Liver (tissue), 9 donors: ENCODE results near the gene KPNA6. TPM values are rescaled to one million over a fixed set of nuclear protein-coding genes. Genes with fewer than 3 reads are reported as not detected.

Experiments used
- DNase-seq: peaks from one replicate; pipeline ENCODE4 v3.0.0-alpha.2; 2017; ENCODE audit warnings: low spot score
- H3K27ac ChIP-seq, 2 donors: one replicate each; pipeline ENCODE4 v1.7.0; 2013; ENCODE audit warnings: inconsistent platforms in 2 of 2, low read length in 2 of 2, control low read depth in 1 of 2, low read depth in 1 of 2, mild to moderate bottlenecking in 1 of 2
- H3K27me3 ChIP-seq, 4 donors: one replicate each; pipeline versions ENCODE4 v1.6.1 to v1.7.0; 2013; ENCODE audit warnings: low read length in 3 of 4, inconsistent platforms in 1 of 4, mild to moderate bottlenecking in 1 of 4, moderate library complexity in 1 of 4; ENCODE audit not compliant: control insufficient read depth in 4 of 4, insufficient read depth in 4 of 4
- H3K36me3 ChIP-seq, 4 donors: one replicate each; pipeline versions ENCODE4 v1.6.1 to v1.7.0; 2013; ENCODE audit warnings: low read length in 3 of 4, mild to moderate bottlenecking in 3 of 4, low read depth in 1 of 4, moderate library complexity in 1 of 4; ENCODE audit not compliant: control insufficient read depth in 4 of 4, insufficient read depth in 3 of 4
- H3K4me1 ChIP-seq, 4 donors: one replicate each; pipeline versions ENCODE4 v1.6.1 to v1.7.0; 2013; ENCODE audit warnings: low read length in 3 of 4, mild to moderate bottlenecking in 3 of 4, moderate library complexity in 1 of 4; ENCODE audit not compliant: control insufficient read depth in 4 of 4, insufficient read depth in 4 of 4
- H3K4me3 ChIP-seq, 3 donors: one replicate each; pipeline versions ENCODE4 v1.6.1 to v1.7.0; 2013; ENCODE audit warnings: low read length in 3 of 3, control low read depth in 1 of 3, low read depth in 1 of 3, mild to moderate bottlenecking in 1 of 3
- H3K9ac ChIP-seq, 2 donors: one replicate each; pipeline ENCODE4 v1.7.0; 2013; ENCODE audit warnings: low read length in 2 of 2, mild to moderate bottlenecking in 2 of 2, moderate library complexity in 2 of 2, control low read depth in 1 of 2, low read depth in 1 of 2
- H3K9me3 ChIP-seq, 4 donors: one replicate each; pipeline versions ENCODE4 v1.6.1 to v1.7.0; 2013; ENCODE audit warnings: low read length in 3 of 4; ENCODE audit not compliant: control insufficient read depth in 4 of 4
- ATF3 ChIP-seq: IDR thresholded peaks from 2 replicates; pipeline ENCODE4 v1.6.1; 2016; ENCODE audit warnings: antibody characterized with exemption
- CTCF ChIP-seq: fragments of 150-350 bp; IDR thresholded peaks from 2 replicates; pipeline ENCODE4 v1.5.1; 2017; ENCODE audit warnings: improper control_type of control experiment, low read depth, low read length; ENCODE audit not compliant: missing input control
- EGR1 ChIP-seq, 2 donors: IDR thresholded peaks; 2 replicates each; pipeline ENCODE4 v1.6.1; 2016 to 2018; ENCODE audit warnings: antibody characterized with exemption in 2 of 2, low read depth in 2 of 2
- FOXA1 ChIP-seq: IDR thresholded peaks from 2 replicates; pipeline ENCODE4 v1.6.1; 2016; ENCODE audit warnings: antibody characterized with exemption
- FOXA2 ChIP-seq: IDR thresholded peaks from 2 replicates; pipeline ENCODE4 v1.6.1; 2016; ENCODE audit warnings: antibody characterized with exemption
- GABPA ChIP-seq, 2 donors: IDR thresholded peaks in 1 of 2; conservative IDR thresholded peaks in 1 of 2; 2 replicates each; pipeline ENCODE4 v1.6.1; 2016; ENCODE audit warnings: antibody characterized with exemption in 2 of 2, mild to moderate bottlenecking in 1 of 2, moderate library complexity in 1 of 2
- HNF4A ChIP-seq, 2 donors: conservative IDR thresholded peaks; 2 replicates each; pipeline ENCODE4 v1.6.1; 2016; ENCODE audit warnings: antibody characterized with exemption in 2 of 2, mild to moderate bottlenecking in 2 of 2
- HNF4G ChIP-seq: IDR thresholded peaks from 2 replicates; pipeline ENCODE4 v1.6.1; 2016; ENCODE audit warnings: antibody characterized with exemption
- MAX ChIP-seq: IDR thresholded peaks from 2 replicates; pipeline ENCODE4 v1.6.1; 2016; ENCODE audit warnings: antibody characterized with exemption
- NR2F2 ChIP-seq: IDR thresholded peaks from 2 replicates; pipeline ENCODE4 v1.6.1; 2016; ENCODE audit warnings: antibody characterized with exemption
- RAD21 ChIP-seq, 2 donors: IDR thresholded peaks; 2 replicates each; pipeline ENCODE4 v1.6.1; 2016; ENCODE audit warnings: antibody characterized with exemption in 2 of 2, mild to moderate bottlenecking in 2 of 2
- REST ChIP-seq: IDR thresholded peaks from 2 replicates; pipeline ENCODE4 v1.6.1; 2016; ENCODE audit warnings: antibody characterized with exemption, mild to moderate bottlenecking
- RXRA ChIP-seq, 2 donors: IDR thresholded peaks; 2 replicates each; pipeline ENCODE4 v1.6.1; 2017 to 2018; ENCODE audit warnings: antibody characterized with exemption in 2 of 2, mild to moderate bottlenecking in 1 of 2
- SP1 ChIP-seq: IDR thresholded peaks from 2 replicates; pipeline ENCODE4 v1.6.1; 2018; ENCODE audit warnings: antibody characterized with exemption, mild to moderate bottlenecking
- TAF1 ChIP-seq: conservative IDR thresholded peaks from 2 replicates; pipeline ENCODE4 v1.6.1; 2016; ENCODE audit warnings: antibody characterized with exemption, mild to moderate bottlenecking
- YY1 ChIP-seq: IDR thresholded peaks from 2 replicates; pipeline ENCODE4 v1.6.1; 2016; ENCODE audit warnings: antibody characterized with exemption, mild to moderate bottlenecking
- ZBTB33 ChIP-seq: IDR thresholded peaks from 2 replicates; pipeline ENCODE4 v1.6.1; 2016; ENCODE audit warnings: antibody characterized with exemption
- WGBS: extraction: QIAGEN DNeasy Blood & Tissue Kit; methylation state at CpG from one replicate; pipeline ENCODE4 v1.1.7; 2013; 5-methylcytosine and 5-hydroxymethylcytosine counted together
- polyA plus RNA-seq, 2 donors: library from polyadenylated mRNA; stranded (reverse) in 1 of 2; unstranded in 1 of 2; fragments of 200-250 nt in 1 of 2; fragments of >200 nt in 1 of 2; fragmentation: Nextera tagmentation in 1 of 2; extraction: Ambion mirVana in 1 of 2; gene quantifications; one replicate each; pipeline versions ENCODE4 v1.2.1 to v1.2.3, GENCODE V29; 2013 to 2015
- total RNA-seq, 2 donors: library from RNA; depleted of rRNA; stranded (reverse); fragments of >200 nt; gene quantifications; one replicate each; pipeline ENCODE4 v1.2.3, GENCODE V29; 2014
- donor health status: healthy.
- donor health status: healthy.
- donor health status: healthy.
- donor health status: healthy.
- donor health status: healthy.

The KPNA6 gene
- total and polyA plus RNA-seq, 4 donors: 9.3 to 23.2 (median 16.7) TPM

GRCh38 chr1:32194984-32195383 is 87.1 kb downstream of the KPNA6 start (continued):
- TF ChIP-seq ZBTB33: no peak

GRCh38 chr1:32195531-32195930 is 87.7 kb downstream of the KPNA6 start:
- Histone ChIP-seq H3K27me3 (no peaks in the 10 kb centered on the region), H3K9me3 (no peaks in the 10 kb centered on the region), H3K9ac (no peak overlapping the region), H3K36me3 (peaks cover 25 to 67% (median 55%) of the 10 kb centered on the region in 4 donors), H3K27ac (no peak overlapping the region), H3K4me3 (no peak overlapping the region), H3K4me1 (peaks cover 0 to 21% (median 15%) of the 10 kb centered on the region in 4 donors)
- TF ChIP-seq HNF4A (conservative IDR thresholded peaks at IDR 0.05): no peak
- TF ChIP-seq ZBTB33: no peak
- TF ChIP-seq ATF3: no peak
- no peak for TF ChIP-seq YY1
- no peak for TF ChIP-seq RAD21 (IDR thresholded peaks at IDR 0.05)
- no peak for TF ChIP-seq TAF1
- TF ChIP-seq GABPA (IDR thresholded peaks at IDR 0.05 in 1 of 2, conservative IDR thresholded peaks at IDR 0.05 in 1 of 2): no peak
- no peak for TF ChIP-seq REST
- no peak for TF ChIP-seq MAX
- no peak for TF ChIP-seq CTCF
- TF ChIP-seq FOXA1: no peak
- no peak for TF ChIP-seq FOXA2
- TF ChIP-seq EGR1 (IDR thresholded peaks at IDR 0.05; ENCODE audit: low read depth in 2 of 2): no peak
- no peak for TF ChIP-seq SP1
- TF ChIP-seq NR2F2: no peak
- no peak for TF ChIP-seq HNF4G
- TF ChIP-seq RXRA (IDR thresholded peaks at IDR 0.05): no peak
- 94% methylated on average over 3 of the region's 3 CpGs for WGBS
- DNase-seq: no peak
